Activated T-cell treated with anti-CD3 and anti-CD28 coated beads, Interleukin-2, amount 50 U/mL, for 72 hours (primary cell): ENCODE results near the gene UTS2R. TPM values are rescaled to one million over a fixed set of nuclear protein-coding genes. Genes with fewer than 3 reads are reported as not detected.

ENCODE experiments used
- ATAC-seq, 2 donors: fragments of 150-1000 bp; cut with Tn5 transposase; replicated peaks in 1 of 2; 2 replicates each; pipeline ENCODE4 v1.10.0; 2021; ENCODE audit warnings: moderate library complexity in 2 of 2, mild to moderate bottlenecking in 1 of 2
- DNase-seq, 2 donors: peaks; one replicate each; pipeline ENCODE4 v3.0.0; 2021 to 2022; ENCODE audit warnings: mixed read lengths in 1 of 2
- H3K27ac Mint-ChIP-seq: one replicate; pipeline ENCODE4 v1.8.0; 2022; ENCODE audit warnings: mild to moderate bottlenecking, moderate library complexity, mixed read lengths
- H3K27me3 Mint-ChIP-seq: one replicate; pipeline ENCODE4 v1.8.0; 2022; ENCODE audit warnings: low read depth, mixed read lengths
- H3K36me3 Mint-ChIP-seq, 2 donors: one replicate each; pipeline ENCODE4 v1.8.0; 2022; ENCODE audit warnings: mixed read lengths in 2 of 2, mild to moderate bottlenecking in 1 of 2; ENCODE audit not compliant: insufficient read depth in 2 of 2
- H3K4me1 Mint-ChIP-seq: one replicate; pipeline ENCODE4 v1.8.0; 2022; ENCODE audit warnings: low read depth, mixed read lengths
- H3K4me3 Mint-ChIP-seq, 2 donors: one replicate each; pipeline ENCODE4 v1.8.0; 2022; ENCODE audit warnings: mild to moderate bottlenecking in 2 of 2, mixed read lengths in 2 of 2, moderate library complexity in 2 of 2
- H3K9me3 Mint-ChIP-seq, 2 donors: one replicate each; pipeline ENCODE4 v1.8.0; 2022; ENCODE audit warnings: mixed read lengths in 2 of 2
- total RNA-seq, 2 donors: library from RNA; stranded (reverse); gene quantifications; one replicate each; pipeline ENCODE4 v1.2.3, GENCODE V29; 2022

UTS2R gene
- total RNA-seq, 2 donors from 2014 or later, result 0.46 TPM; not detected in 1

DNA sequence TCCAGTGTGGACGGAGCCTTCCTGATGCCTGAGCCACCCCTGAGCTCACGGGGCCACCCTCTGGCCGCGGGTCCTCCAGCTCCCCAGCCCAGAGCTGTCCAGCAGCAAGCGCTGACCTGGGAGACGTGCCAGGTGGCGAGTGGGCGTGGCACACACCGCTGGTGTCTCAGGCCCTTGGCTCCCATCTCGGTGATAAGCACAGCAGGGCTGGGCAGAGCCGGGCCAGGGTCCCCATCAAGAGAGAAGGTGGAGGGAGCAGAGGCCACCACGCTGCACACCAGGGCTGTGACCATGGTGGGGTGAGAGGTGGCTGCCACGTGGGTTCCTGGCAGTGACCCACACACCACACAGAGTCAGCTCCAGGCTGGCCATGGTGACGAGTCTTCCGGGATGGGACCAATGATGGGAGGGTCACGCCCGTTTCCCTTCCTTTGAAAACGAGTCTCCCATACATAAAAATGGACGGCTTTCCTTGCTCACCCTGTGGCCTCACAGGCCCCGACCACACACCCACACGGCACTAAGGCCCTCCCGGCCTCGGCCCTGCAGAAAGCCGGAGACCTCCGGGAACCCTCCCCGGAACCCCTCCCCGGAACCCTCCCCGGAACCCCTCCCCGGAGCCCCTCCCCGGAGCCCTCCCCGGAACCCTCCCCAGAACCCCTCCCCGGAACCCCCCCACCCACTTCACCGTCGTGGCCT is 16.8 kb downstream of the UTS2R start:
- Mint-ChIP-seq H3K4me3 (no peak overlapping the region), H3K27ac (no peak overlapping the region), H3K27me3 (no peaks in the 10 kb centered on the region), H3K36me3 (no peaks in the 10 kb centered on the region), H3K9me3 (no peaks in the 10 kb centered on the region), H3K4me1 (no peaks in the 10 kb centered on the region)
- ATAC-seq, result no peak
- no peak for DNase-seq

- Mint-ChIP-seq H3K27ac (no peak overlapping the region), H3K4me3 (no peak overlapping the region), H3K4me1 (no peaks in the 10 kb centered on the region), H3K27me3 (no peaks in the 10 kb centered on the region), H3K36me3 (no peaks in the 10 kb centered on the region), H3K9me3 (no peaks in the 10 kb centered on the region)
- ATAC-seq, result no peak
- DNase-seq, result no peak
These were observed 17.3 kb downstream of the UTS2R start for GRCh38 chr17:82388922-82389283.

- H3K4me3 Mint-ChIP-seq, result no peak overlapping the region
- no peaks in the 10 kb centered on the region for H3K9me3 Mint-ChIP-seq
- no peaks in the 10 kb centered on the region for H3K36me3 Mint-ChIP-seq
- no peaks in the 10 kb centered on the region for H3K27me3 Mint-ChIP-seq
- no peaks in the 10 kb centered on the region for H3K4me1 Mint-ChIP-seq
- no peak overlapping the region for H3K27ac Mint-ChIP-seq
- ATAC-seq, result no peak
- no peak for DNase-seq
These were observed 17.8 kb downstream of the UTS2R start for GRCh38 chr17:82389379-82389778.

GRCh38 chr17:82390015-82390859 is 18.7 kb downstream of the UTS2R start:
- no peak overlapping the region for H3K4me3 Mint-ChIP-seq
- no peak for DNase-seq
- H3K9me3 Mint-ChIP-seq, result no peaks in the 10 kb centered on the region
- H3K27me3 Mint-ChIP-seq, result no peaks in the 10 kb centered on the region
- no peak overlapping the region for H3K27ac Mint-ChIP-seq
- ATAC-seq, result no peak
- H3K36me3 Mint-ChIP-seq, result no peaks in the 10 kb centered on the region
- no peaks in the 10 kb centered on the region for H3K4me1 Mint-ChIP-seq

GRCh38 chr17:82390860-82391435 is 19.4 kb downstream of the UTS2R start:
- Mint-ChIP-seq H3K4me3 (no peak overlapping the region), H3K27me3 (no peaks in the 10 kb centered on the region), H3K4me1 (no peaks in the 10 kb centered on the region), H3K9me3 (no peaks in the 10 kb centered on the region), H3K36me3 (no peaks in the 10 kb centered on the region), H3K27ac (no peak overlapping the region)
- no peak for ATAC-seq
- no peak for DNase-seq

DNA sequence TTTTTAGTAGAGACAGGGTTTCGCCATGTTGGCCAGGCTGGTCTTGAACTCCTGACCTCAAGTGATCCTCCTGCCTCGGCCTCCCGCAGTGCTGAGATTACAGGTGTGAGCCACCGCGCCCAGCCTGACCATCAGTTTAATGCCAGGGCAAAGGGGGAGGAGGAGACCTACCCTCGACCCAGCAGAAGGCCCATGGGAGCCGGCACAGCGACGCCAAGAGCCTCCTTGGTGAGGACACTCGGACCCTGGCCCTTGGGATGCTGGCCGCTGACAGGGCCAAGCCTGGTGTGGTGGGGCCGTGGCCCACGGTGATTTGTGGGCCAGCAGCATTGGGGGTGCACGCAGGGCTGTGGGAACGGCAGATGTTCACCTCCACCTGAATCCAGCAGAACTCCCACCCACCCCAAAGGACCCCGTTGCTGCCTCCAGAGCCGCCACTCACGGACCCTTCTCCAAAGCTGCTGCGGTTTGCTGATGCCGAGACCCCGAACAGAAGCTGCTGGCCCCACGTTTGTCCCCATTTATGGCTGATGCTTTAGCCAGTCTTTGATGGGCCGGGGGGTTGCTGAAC is 20.0 kb downstream of the UTS2R start:
- Mint-ChIP-seq H3K4me3 (no peak overlapping the region), H3K27me3 (no peaks in the 10 kb centered on the region), H3K36me3 (no peaks in the 10 kb centered on the region), H3K9me3 (no peaks in the 10 kb centered on the region), H3K27ac (no peak overlapping the region), H3K4me1 (no peaks in the 10 kb centered on the region)
- ATAC-seq (no peak), DNase-seq (no peak)

GRCh38 chr17:82392209-82392920 is 20.8 kb downstream of the UTS2R start:
- DNase-seq, result no peak
- no peak for ATAC-seq
- H3K36me3 Mint-ChIP-seq, result no peaks in the 10 kb centered on the region
- no peak overlapping the region for H3K27ac Mint-ChIP-seq
- no peak overlapping the region for H3K4me3 Mint-ChIP-seq
- H3K27me3 Mint-ChIP-seq, result no peaks in the 10 kb centered on the region
- H3K4me1 Mint-ChIP-seq, result no peaks in the 10 kb centered on the region
- H3K9me3 Mint-ChIP-seq, result no peaks in the 10 kb centered on the region

DNA sequence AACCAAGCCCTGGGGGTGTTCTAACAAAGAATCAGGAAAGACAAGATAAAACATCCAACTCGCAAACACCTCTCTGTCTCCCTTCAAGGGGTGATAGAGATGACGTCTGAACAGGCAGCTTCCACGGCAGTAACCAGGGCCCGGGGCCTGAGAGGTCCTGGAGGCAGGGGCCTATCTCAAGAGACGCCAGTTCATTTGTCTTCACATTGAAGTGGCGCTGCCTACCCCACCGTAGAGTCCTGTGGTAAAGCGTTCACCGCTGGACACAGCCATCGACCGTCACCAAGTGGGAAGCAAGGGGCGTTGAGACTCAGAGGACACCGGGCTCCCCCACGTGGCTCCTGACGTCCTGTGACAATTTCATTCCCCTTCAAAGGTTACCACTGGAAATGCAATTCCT is 21.4 kb downstream of the UTS2R start:
- no peaks in the 10 kb centered on the region for H3K36me3 Mint-ChIP-seq
- no peak overlapping the region for H3K27ac Mint-ChIP-seq
- H3K9me3 Mint-ChIP-seq, result no peaks in the 10 kb centered on the region
- H3K4me3 Mint-ChIP-seq, result no peak overlapping the region
- H3K27me3 Mint-ChIP-seq, result no peaks in the 10 kb centered on the region
- no peaks in the 10 kb centered on the region for H3K4me1 Mint-ChIP-seq
- DNase-seq, result no peak
- ATAC-seq, result no peak

GRCh38 chr17:82394278-82394677 is 22.7 kb downstream of the UTS2R start:
- Mint-ChIP-seq H3K9me3 (no peaks in the 10 kb centered on the region), H3K36me3 (no peaks in the 10 kb centered on the region), H3K27me3 (no peaks in the 10 kb centered on the region), H3K4me3 (no peak overlapping the region), H3K27ac (no peak overlapping the region), H3K4me1 (no peaks in the 10 kb centered on the region)
- no peak for ATAC-seq
- DNase-seq, result no peak

DNA sequence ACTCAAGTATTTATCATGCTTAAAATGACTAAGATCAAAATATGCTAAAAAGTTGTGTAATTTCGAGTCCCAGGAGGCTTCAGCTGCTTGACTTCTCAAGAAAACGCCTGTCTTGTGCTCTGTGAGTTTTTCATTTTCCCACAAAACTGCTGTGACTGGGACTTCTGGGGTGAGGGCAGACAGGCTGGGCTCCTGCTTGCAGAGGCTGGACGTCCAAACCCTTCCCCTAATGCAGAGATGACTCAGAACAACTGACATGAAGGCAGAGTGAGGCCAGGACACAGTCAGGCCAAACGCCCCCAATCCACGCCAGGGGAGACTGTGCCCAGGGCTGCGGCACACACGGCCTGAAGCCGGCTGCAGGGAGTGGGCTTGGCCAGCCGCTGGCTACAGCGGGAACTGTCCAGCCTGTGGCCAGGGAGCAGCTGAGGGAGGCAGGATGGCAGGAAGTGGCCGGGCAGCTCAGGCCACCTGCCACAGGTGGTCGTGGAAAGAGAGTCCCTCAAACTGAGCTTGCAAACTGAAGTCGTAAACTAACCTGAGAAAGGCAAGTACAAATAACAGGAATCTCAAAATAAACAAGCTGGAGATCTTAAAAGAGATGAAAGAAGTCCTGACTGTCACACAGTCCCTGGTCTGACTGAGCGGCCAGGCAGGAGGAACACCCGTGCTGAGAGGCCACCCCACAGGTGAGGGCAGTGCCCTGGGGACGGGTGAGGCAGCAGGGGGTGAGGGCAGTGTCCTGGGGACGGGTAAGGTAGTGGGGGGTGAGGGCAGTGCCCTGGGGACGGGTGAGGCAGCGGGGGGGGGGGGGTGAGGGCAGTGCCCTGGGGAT is 25.3 kb downstream of the UTS2R start:
- Mint-ChIP-seq H3K27ac (no peak overlapping the region), H3K27me3 (no peaks in the 10 kb centered on the region), H3K4me1 (peaks cover 18% of the 10 kb centered on the region), H3K4me3 (no peak overlapping the region), H3K9me3 (no peaks in the 10 kb centered on the region), H3K36me3 (peaks cover 2% of the 10 kb centered on the region in 2 donors)
- no peak for DNase-seq
- peak; percentile 18 to 30 for ATAC-seq

GRCh38 chr17:82397449-82398335 is 26.1 kb downstream of the UTS2R start:
- H3K27ac Mint-ChIP-seq, result no peak overlapping the region
- DNase-seq (no peak), ATAC-seq (peak; percentile 8 to 11)

More at GRCh38 chr17:82397449-82398335, 26.1 kb downstream of the UTS2R start:
- no peaks in the 10 kb centered on the region for H3K9me3 Mint-ChIP-seq
- H3K4me3 Mint-ChIP-seq, result no peak overlapping the region
- H3K36me3 Mint-ChIP-seq, result peaks cover 2 to 4% of the 10 kb centered on the region in 2 donors
- H3K4me1 Mint-ChIP-seq, result peaks cover 20% of the 10 kb centered on the region
- H3K27me3 Mint-ChIP-seq, result no peaks in the 10 kb centered on the region
